Naive thymus-derived CD4-positive, alpha-beta T cell (primary cell): ENCODE measurements around the gene LRRC74B. TPM values are rescaled to one million over a fixed set of nuclear protein-coding genes. Genes with fewer than 3 reads are reported as not detected.
"Not testable (repeated sequence)": the region's sequence is repeated elsewhere in the genome, so short reads cannot be mapped to it uniquely, and the experiment has no call there.

ENCODE experiments used
- ATAC-seq: fragments of 150-1000 bp; cut with Tn5 transposase; 2 replicates; pipeline ENCODE4 v1.10.0; 2021; ENCODE audit warnings: mild to moderate bottlenecking, moderate library complexity
- CTCF ChIA-PET: fragments of 350-600 bp; sonication (Branson Sonifier 250); formaldehyde crosslinking; loops from one replicate; lab custom pipeline; 2021; ENCODE audit warnings: antibody characterized with exemption; lab: Charles Lee
- POLR2A ChIA-PET: fragments of 350-600 bp; sonication (Branson Sonifier 250); formaldehyde crosslinking; loops from one replicate; lab custom pipeline; 2021; ENCODE audit warnings: antibody characterized with exemption, inconsistent platforms; lab: Charles Lee
- DNase-seq, 9 donors: peaks; one replicate each; pipeline versions ENCODE4 v3.0.0 to v3.0.0-alpha.2; 2020 to 2022; ENCODE audit warnings: mixed read lengths in 1 of 9
- H3K27ac ChIP-seq: one replicate; pipeline ENCODE4 v1.7.0; 2013; ENCODE audit warnings: mild to moderate bottlenecking, low read depth, low read length, moderate library complexity
- H3K27me3 ChIP-seq, 2 donors: one replicate each; pipeline ENCODE4 v1.7.0; 2013; ENCODE audit warnings: low read length in 2 of 2, mild to moderate bottlenecking in 2 of 2, moderate library complexity in 2 of 2; ENCODE audit not compliant: control insufficient read depth in 2 of 2, insufficient read depth in 2 of 2
- H3K36me3 ChIP-seq, 3 experiments: 1 replicate in 2 of 3; 2 replicates in 1 of 3; pipeline ENCODE4 v1.7.0; 2013; ENCODE audit warnings: low read length in 3 of 3, mild to moderate bottlenecking in 3 of 3, moderate library complexity in 1 of 3; ENCODE audit not compliant: insufficient read depth in 3 of 3, control insufficient read depth in 2 of 3
- H3K4me1 ChIP-seq, 2 donors: one replicate each; pipeline ENCODE4 v1.7.0; 2013; ENCODE audit warnings: low read length in 2 of 2, mild to moderate bottlenecking in 2 of 2, moderate library complexity in 1 of 2; ENCODE audit not compliant: control insufficient read depth in 2 of 2, insufficient read depth in 2 of 2
- H3K4me3 ChIP-seq: 2 replicates; pipeline ENCODE4 v1.7.0; 2013; ENCODE audit warnings: mild to moderate bottlenecking, low read length
- H3K9me3 ChIP-seq, 3 experiments: 1 replicate in 2 of 3; 2 replicates in 1 of 3; pipeline ENCODE4 v1.7.0; 2013; ENCODE audit warnings: low read length in 3 of 3; ENCODE audit not compliant: control insufficient read depth in 2 of 3
- H3K27ac Mint-ChIP-seq, 9 donors: one replicate each; pipeline ENCODE4 v1.8.0; 2020 to 2022; ENCODE audit warnings: mixed read lengths in 9 of 9, mild to moderate bottlenecking in 8 of 9, moderate library complexity in 5 of 9, inconsistent platforms in 2 of 9
- H3K27me3 Mint-ChIP-seq, 5 donors: one replicate each; pipeline ENCODE4 v1.8.0; 2021 to 2022; ENCODE audit warnings: mixed read lengths in 5 of 5, mild to moderate bottlenecking in 1 of 5
- H3K36me3 Mint-ChIP-seq, 5 donors: one replicate each; pipeline ENCODE4 v1.8.0; 2020 to 2022; ENCODE audit warnings: mixed read lengths in 5 of 5, mild to moderate bottlenecking in 3 of 5, inconsistent platforms in 1 of 5
- H3K4me1 Mint-ChIP-seq, 7 donors: one replicate each; pipeline ENCODE4 v1.8.0; 2020 to 2022; ENCODE audit warnings: mixed read lengths in 7 of 7, mild to moderate bottlenecking in 3 of 7, inconsistent platforms in 1 of 7
- H3K4me3 Mint-ChIP-seq, 10 donors: one replicate each; pipeline ENCODE4 v1.8.0; 2020 to 2022; ENCODE audit warnings: mild to moderate bottlenecking in 10 of 10, mixed read lengths in 10 of 10, moderate library complexity in 6 of 10, inconsistent platforms in 2 of 10
- H3K9me3 Mint-ChIP-seq, 11 donors: one replicate each; pipeline ENCODE4 v1.8.0; 2020 to 2022; ENCODE audit warnings: mixed read lengths in 11 of 11, mild to moderate bottlenecking in 4 of 11, inconsistent platforms in 1 of 11, moderate library complexity in 1 of 11
- intact Hi-C, 2 donors: fragments of 100-400 bp; cut with micrococcal nuclease; formaldehyde crosslinking; loops; one replicate each; pipeline ENCODE4 v1.15.1; 2023
- polyA plus RNA-seq, 2 donors: library from polyadenylated mRNA; unstranded; fragments of 300-500 nt; fragmentation: Illumina TruSeq; gene quantifications; one replicate each; pipeline ENCODE4 v1.2.3, GENCODE V29; 2021
- total RNA-seq, 6 experiments: library from RNA in 5 of 6; stranded (reverse) in 5 of 6; gene quantifications; 1 replicate in 5 of 6; 2 replicates in 1 of 6; pipeline ENCODE4 v1.2.3 and lab custom pipeline; 2021 to 2026

Gene LRRC74B
- total and polyA plus RNA-seq, 7 experiments from 2014 or later, result not detected

DNA sequence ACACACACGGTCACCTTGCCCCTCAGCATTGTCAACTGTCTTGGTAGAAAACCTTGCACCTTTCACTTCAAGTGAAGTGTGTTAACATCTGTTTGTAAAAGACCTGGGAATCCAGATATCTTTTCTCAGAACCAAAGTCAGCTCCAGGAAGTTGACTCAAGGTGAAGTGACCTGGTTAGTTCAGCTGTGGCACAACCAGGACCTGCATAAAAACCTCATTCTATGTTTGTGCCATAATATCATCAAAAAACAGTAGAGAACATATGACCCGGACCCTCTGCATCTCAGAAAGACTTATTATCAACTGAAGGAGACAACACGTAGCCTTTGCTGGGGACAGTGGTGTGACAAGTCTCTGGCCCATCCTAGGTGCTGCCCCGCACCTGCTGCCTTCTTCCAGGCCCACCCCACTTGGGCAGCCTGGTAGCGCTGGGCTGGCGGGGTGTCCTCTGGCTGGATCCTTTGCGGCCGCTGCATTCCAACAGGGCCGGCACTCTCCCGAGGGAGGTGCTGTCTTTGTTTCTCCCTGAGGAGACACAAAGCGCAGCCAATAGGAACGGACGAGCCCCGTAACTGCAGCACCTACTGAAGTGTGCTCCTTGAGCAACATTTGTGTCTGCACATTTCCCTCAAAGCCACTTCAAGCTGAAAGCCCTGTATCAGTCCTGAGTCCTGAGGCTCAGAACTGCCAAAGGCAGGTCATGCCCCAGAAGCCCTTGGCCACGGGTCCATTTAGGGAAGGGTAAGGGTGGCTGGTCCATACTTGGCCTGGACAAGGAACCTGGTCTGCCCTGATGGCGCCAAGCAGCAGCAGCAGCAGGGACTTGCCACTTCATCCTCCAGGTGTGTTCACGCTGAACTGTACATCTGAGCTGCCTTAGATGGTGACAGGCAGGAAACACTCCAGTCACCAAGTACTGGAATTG, 25.2 kb downstream of the LRRC74B start:
- ChIA-PET POLR2A (no interaction called here), CTCF (no interaction called here)
- Histone ChIP-seq H3K4me1 (no peaks in the 10 kb centered on the region), H3K27me3 (no peaks in the 10 kb centered on the region), H3K4me3 (no peak overlapping the region), H3K9me3 (no peaks in the 10 kb centered on the region), H3K27ac (no peak overlapping the region), H3K36me3 (no peaks in the 10 kb centered on the region)
- no peak overlapping the region for H3K27ac Mint-ChIP-seq
- DNase-seq (no peak), ATAC-seq (no peak)
- peaks cover 0 to 4% (median 0%) of the 10 kb centered on the region in 7 donors for H3K4me1 Mint-ChIP-seq
- H3K27me3 Mint-ChIP-seq, result peaks cover 0 to 3% (median 0%) of the 10 kb centered on the region in 5 donors
- no peak overlapping the region for H3K4me3 Mint-ChIP-seq
- H3K36me3 Mint-ChIP-seq, result no peaks in the 10 kb centered on the region
- H3K9me3 Mint-ChIP-seq, result no peaks in the 10 kb centered on the region
- intact Hi-C loops, result no loop called here

DNA sequence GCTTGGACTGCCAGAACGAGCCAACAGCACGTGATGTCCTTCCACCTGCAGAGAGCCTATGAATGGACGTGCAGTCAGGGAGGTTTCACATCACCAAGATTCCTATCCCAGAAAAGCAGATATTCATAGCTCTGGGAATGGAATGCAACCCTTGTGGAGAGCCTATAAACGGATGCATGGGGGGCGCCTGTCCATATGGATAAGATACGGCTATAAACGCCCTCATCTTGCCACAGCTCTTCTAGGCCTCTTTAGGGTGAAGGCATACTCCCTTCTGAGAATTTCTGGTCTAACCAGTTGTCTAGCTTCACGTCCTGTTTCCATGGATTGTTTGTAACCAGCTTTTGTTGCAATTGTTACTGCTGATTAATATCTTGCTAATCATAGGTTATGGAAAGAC, 26.1 kb downstream of the LRRC74B start:
- H3K9me3 ChIP-seq, CTCF ChIA-PET, H3K27me3 ChIP-seq, H3K27ac ChIP-seq, H3K4me1 ChIP-seq, H3K27me3 Mint-ChIP-seq, ATAC-seq, H3K4me3 ChIP-seq, DNase-seq, H3K36me3 ChIP-seq, POLR2A ChIA-PET, H3K9me3 Mint-ChIP-seq, H3K4me1 Mint-ChIP-seq, H3K4me3 Mint-ChIP-seq, H3K27ac Mint-ChIP-seq, H3K36me3 Mint-ChIP-seq, intact Hi-C loops: not testable (repeated sequence)

DNA sequence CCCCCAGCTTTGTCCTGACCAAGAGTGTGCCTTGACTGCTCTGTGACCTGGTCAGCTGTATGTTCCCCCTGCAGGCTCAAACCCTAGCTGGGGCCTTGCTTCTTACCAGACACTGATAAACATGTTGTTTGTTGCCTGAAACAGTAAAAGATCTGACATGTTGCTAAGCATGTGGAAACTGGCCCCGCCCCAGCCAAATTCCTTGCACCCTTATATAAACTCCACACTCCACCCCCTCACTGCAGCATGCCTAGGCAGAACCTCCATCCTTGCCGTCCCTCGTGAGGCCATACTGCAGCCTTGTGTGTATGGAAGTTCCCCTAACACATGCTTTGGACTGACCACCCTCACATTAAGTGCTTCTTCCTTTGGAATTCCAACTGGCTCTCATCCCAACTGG, 27.3 kb downstream of the LRRC74B start:
- no peaks in the 10 kb centered on the region for H3K9me3 Mint-ChIP-seq

DNA sequence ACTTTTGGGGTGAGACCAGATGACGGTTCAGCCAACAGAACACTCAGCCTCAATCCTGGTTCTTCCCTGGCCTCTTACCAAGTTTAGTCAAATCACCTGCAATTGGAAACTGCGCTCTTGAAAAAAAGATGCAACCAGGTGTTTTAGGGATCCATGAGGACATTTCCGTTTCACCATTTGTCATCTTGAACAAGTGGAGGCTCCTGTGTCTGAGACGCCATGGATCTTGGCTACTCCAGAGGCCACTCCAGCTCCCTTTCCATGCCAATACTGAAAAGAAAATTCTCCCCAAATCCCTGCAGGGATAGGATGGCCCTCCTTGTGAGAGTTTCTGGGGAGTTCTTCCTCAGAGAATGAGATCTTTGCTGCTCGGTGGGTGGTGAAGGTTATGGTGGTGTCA, 27.7 kb downstream of the LRRC74B start:
- no peaks in the 10 kb centered on the region for H3K4me1 Mint-ChIP-seq
- ChIA-PET CTCF (no interaction called here), POLR2A (interaction anchor here (0.6 kb wide), 1 partner anchor 169 kb away, joined by 3 read pairs; no protein-coding TSS in a partner anchor)
- H3K36me3 Mint-ChIP-seq, result no peaks in the 10 kb centered on the region
- no peaks in the 10 kb centered on the region for H3K36me3 ChIP-seq
- no peaks in the 10 kb centered on the region for H3K27me3 ChIP-seq
- no peaks in the 10 kb centered on the region for H3K4me1 ChIP-seq
- intact Hi-C loops, result no loop called here
- H3K27me3 Mint-ChIP-seq, result peaks cover 0 to 3% (median 0%) of the 10 kb centered on the region in 5 donors
- H3K27ac ChIP-seq, result no peak overlapping the region
- no peak overlapping the region for H3K4me3 Mint-ChIP-seq
- no peaks in the 10 kb centered on the region for H3K9me3 Mint-ChIP-seq
- no peak for DNase-seq
- ATAC-seq, result no peak
- H3K27ac Mint-ChIP-seq, result no peak overlapping the region
- H3K4me3 ChIP-seq, result no peak overlapping the region
- no peaks in the 10 kb centered on the region for H3K9me3 ChIP-seq

More for the DNA sequence above, 27.3 kb downstream of the LRRC74B start:
- Histone ChIP-seq H3K27me3 (no peaks in the 10 kb centered on the region), H3K4me3 (no peak overlapping the region), H3K9me3 (no peaks in the 10 kb centered on the region), H3K27ac (no peak overlapping the region), H3K4me1 (no peaks in the 10 kb centered on the region), H3K36me3 (no peaks in the 10 kb centered on the region)
- Mint-ChIP-seq H3K4me3 (no peak overlapping the region), H3K27me3 (peaks cover 0 to 3% (median 0%) of the 10 kb centered on the region in 5 donors), H3K4me1 (peaks cover 0 to 4% (median 0%) of the 10 kb centered on the region in 7 donors), H3K27ac (no peak overlapping the region), H3K36me3 (no peaks in the 10 kb centered on the region)
- POLR2A ChIA-PET, result interaction anchor here (0.6 kb wide), 1 partner anchor 168 kb away, joined by 3 read pairs; no protein-coding TSS in a partner anchor
- no peak for ATAC-seq
- CTCF ChIA-PET, result no interaction called here
- no peak for DNase-seq
- intact Hi-C loops, result no loop called here

DNA sequence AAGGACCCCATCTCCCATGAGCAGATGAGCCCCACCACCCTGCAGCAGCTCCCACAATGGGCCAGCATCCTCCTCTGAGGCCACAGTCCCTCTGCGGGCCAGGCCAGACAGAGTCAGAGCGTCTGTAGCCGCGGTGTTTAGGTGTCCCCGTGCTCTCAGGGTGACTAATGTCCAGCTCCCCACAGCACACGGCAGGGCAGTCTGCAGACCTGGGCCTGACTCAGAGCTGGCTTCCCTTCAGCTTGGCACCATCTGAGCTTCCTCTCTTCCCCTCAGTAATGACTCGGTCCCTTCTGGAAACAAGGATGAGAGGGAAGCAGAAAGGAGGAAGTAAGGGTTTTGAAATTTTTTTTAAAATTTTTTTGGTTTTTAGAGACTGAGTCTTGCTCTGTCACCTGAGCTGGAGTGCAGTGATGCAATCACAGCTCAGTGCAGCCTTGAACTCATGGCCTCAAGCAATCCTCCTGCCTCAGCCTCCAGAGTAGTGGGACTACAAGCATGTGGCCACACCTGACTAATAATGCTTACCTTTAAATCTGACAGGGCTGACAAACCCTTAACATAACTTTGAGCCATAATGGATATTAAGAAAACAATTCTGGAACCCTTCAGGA, 28.5 kb downstream of the LRRC74B start:
- ChIA-PET CTCF (no interaction called here), POLR2A (no interaction called here)
- ATAC-seq (peak; percentile 81), DNase-seq (no peak)
- no peak overlapping the region for H3K4me3 ChIP-seq
- no peaks in the 10 kb centered on the region for H3K36me3 ChIP-seq
- H3K27ac ChIP-seq, result no peak overlapping the region
- no peaks in the 10 kb centered on the region for H3K9me3 ChIP-seq
- H3K4me3 Mint-ChIP-seq, result no peak overlapping the region
- no peaks in the 10 kb centered on the region for H3K4me1 Mint-ChIP-seq
- H3K36me3 Mint-ChIP-seq, result no peaks in the 10 kb centered on the region
- H3K9me3 Mint-ChIP-seq, result no peaks in the 10 kb centered on the region
- H3K4me1 ChIP-seq, result no peaks in the 10 kb centered on the region
- intact Hi-C loops, result no loop called here
- H3K27me3 Mint-ChIP-seq, result peaks cover 0 to 3% (median 0%) of the 10 kb centered on the region in 5 donors
- no peak overlapping the region for H3K27ac Mint-ChIP-seq
- no peaks in the 10 kb centered on the region for H3K27me3 ChIP-seq

DNA sequence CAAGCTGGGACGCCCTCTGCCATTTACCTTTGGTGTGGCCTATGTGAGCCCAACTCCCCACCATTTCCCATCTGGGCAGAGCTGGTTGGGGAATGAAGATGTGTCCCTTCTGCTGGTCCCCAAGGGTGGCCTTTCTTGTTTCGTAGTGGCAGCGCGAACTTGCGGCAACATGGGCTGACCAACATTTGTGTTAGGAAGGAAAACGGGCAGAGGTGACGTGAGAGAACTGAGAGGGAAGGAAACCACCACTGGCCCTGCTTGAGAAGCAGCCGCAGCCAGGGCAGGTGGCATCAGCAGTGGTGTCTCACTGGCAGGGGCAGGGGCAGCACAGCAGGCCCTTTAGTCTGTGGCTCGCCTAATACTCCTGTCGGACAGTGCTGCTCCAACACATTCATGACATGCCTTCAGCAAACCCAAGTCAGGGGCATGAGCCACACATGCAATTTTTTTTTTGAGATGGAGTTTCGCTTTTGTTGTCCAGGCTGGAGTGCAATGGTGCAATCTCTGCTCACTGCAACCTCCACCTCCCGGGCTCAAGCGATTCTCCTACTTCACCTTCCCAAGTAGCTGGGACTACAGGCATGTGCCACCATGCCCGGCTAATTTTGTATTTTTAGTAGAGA, 29.9 kb downstream of the LRRC74B start:
- H3K9me3 Mint-ChIP-seq, result no peaks in the 10 kb centered on the region
- H3K4me3 ChIP-seq, result no peak overlapping the region
- ChIA-PET POLR2A (no interaction called here), CTCF (no interaction called here)
- intact Hi-C loops, result no loop called here
- H3K27ac ChIP-seq, result no peak overlapping the region
- DNase-seq (no peak), ATAC-seq (no peak)
- H3K4me1 Mint-ChIP-seq, result no peaks in the 10 kb centered on the region
- no peaks in the 10 kb centered on the region for H3K4me1 ChIP-seq
- H3K36me3 ChIP-seq, result no peaks in the 10 kb centered on the region
- H3K27ac Mint-ChIP-seq, result no peak overlapping the region
- H3K4me3 Mint-ChIP-seq, result no peak overlapping the region
- H3K27me3 Mint-ChIP-seq, result no peaks in the 10 kb centered on the region
- H3K36me3 Mint-ChIP-seq, result no peaks in the 10 kb centered on the region
- no peaks in the 10 kb centered on the region for H3K27me3 ChIP-seq
- no peaks in the 10 kb centered on the region for H3K9me3 ChIP-seq
